Epithelial cell of prostate (primary cell): ENCODE measurements around the gene PLEKHO2.
A peak's percentile ranks its signal among the peaks of the same experiment; 100 is the strongest.
"Not testable (repeated sequence)": the region's sequence is repeated elsewhere in the genome, so short reads cannot be mapped to it uniquely, and the experiment has no call there.

Experiments
- DNase-seq: peaks from one replicate; pipeline ENCODE4 v3.0.0-alpha.2; 2011; ENCODE audit warnings: low read depth, low spot score
- H3K27ac ChIP-seq: fragments of 450-650 bp; 2 replicates; pipeline ENCODE4 v1.5.1; 2017; ENCODE audit warnings: mild to moderate bottlenecking

Gene PLEKHO2, protein sequence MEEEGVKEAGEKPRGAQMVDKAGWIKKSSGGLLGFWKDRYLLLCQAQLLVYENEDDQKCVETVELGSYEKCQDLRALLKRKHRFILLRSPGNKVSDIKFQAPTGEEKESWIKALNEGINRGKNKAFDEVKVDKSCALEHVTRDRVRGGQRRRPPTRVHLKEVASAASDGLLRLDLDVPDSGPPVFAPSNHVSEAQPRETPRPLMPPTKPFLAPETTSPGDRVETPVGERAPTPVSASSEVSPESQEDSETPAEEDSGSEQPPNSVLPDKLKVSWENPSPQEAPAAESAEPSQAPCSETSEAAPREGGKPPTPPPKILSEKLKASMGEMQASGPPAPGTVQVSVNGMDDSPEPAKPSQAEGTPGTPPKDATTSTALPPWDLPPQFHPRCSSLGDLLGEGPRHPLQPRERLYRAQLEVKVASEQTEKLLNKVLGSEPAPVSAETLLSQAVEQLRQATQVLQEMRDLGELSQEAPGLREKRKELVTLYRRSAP

DNA sequence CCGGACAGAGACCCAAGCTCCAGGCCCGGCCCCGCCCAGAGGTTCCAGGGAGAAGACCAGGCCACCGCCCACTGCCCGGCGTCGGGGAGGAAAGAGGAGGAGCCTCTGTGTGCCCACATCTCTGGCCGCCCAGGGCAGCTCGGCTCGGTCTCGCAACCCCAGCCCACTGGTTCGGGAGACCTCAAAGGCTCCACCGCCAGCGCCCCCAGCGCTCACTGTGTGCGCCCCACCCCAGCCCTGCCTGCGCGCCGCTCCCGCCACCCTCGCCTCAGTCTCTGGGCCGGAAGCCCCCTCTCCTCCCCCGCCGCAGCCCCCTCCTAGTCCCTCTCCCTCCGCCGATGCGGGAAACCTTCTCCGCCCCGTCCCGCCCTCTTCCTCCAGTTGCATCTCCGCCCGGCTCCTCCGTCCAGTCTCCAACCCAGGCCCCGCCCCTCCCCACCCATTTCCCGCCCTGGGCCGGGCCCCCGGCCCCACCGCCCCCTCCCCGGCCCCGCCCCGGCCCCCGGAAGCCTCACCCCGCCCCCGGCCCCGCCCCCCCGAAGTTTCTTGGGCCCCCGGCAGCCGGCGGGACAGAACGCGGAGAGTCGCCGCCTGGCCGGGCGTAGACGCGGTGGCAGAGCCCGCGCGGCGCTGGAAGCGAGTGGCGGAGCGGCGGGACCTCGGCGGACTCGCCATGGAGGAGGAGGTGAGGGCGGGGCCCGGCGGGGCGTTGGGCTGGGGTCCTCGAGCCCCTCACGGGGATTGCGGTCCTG is at the start of gene PLEKHO2:
TSS of gene PLEKHO2 (plus strand) at position 572 of the 752 bp plus-strand sequence. CDS start at position 674, 102 bp downstream.
- DNase-seq = no peak
- H3K27ac ChIP-seq = peak within 1 kb of the TSS; percentile 66

DNA sequence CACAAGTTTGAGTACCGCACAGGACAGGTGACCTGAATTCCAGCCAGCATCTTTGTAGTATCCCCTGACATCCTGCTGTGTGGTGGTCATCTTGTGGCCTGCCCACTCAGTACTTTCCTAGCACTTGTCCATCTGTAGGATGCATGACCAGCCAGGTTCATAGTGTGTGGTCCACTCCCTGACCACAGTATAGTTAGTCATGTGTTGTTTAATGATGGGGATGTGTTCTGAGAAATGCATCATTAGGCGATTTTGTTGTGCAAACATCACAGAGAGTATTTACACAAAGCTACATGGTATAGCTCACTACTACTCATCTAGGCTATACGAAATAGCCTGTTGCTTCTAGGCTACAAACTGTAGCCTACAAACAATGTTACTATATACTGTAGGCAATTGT is 49.4 kb upstream of the PLEKHO2 start:
- H3K27ac ChIP-seq = no peak overlapping the region
- DNase-seq = no peak

DNA sequence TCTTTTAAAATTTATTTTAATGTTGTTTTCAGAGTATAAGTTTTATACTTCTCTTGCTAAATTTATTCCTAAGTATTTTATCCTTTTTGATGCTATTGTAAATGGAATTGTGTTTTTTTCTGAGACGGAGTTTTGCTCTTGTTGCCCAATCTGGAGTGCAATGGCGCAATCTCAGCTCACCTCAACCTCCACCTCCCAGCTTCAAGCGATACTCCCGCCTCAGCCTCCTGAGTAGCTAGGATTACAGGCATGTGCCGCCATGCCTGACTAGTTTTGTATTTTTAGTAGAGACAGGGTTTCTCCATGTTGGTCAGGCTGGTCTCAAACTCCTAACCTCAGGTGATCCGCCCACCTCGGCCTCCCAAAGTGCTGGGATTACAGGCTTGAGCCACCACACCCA is 46.4 kb upstream of the PLEKHO2 start:
- not testable (repeated sequence) for DNase-seq, H3K27ac ChIP-seq

DNA sequence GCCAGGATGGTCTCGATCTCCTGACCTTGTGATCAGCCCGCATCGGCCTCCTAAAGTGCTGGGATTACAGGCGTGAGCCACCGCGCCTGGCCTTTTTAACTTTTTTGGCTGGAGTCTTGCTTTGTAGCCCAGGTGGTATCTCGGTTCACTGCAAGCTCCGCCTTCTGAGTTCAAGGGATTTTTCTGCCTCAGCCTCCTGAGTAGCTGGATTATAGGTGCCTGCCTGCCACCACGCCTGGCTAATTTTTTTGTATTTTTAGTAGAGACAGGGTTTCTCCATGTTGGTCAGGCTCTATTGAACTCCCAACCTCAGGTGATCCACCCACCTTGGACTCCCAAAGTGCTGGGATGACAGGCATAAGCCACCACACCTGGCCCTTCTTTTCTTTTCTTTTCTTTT is 45.8 kb upstream of the PLEKHO2 start:
- not testable (repeated sequence) for DNase-seq

DNA sequence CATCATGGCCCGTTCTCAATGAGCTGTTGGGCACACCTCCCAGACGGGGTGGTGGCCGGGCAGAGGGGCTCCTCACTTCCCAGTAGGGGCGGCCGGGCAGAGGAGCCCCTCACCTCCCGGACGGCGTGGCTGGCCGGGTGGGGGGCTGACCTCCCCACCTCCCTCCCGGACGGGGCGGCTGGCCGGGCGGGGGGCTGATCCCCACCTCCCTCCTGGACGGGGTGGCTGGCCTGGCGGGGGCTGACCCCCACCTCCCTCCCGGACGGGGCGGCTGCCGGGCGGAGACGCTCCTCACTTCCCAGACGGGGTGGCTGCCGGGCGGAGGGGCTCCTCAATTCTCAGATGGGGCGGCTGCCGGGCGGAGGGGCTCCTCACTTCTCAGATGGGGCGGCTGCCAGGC is 42.8 kb upstream of the PLEKHO2 start:
- not testable (repeated sequence) for DNase-seq

More for the DNA sequence above, 45.8 kb upstream of the PLEKHO2 start:
- H3K27ac ChIP-seq = not testable (repeated sequence)

DNA sequence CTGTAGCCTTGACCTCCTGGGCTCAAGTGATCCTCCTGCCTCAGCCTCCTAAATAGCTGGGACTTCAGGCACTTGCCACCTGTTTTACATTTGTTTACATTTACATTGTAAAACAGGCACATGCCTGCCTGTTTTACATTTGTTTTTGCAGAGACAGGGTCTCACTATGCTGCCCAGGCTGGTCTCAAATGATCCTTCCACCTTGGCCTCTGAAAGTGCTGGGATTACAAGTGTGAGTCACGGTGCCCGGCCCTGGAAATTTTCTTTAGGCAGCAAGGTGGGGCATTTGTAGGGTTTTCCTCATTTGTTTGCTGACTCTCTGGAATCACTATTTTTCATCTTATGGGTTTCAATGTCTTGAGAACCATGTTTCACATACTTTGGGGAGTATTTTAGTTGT is 41.2 kb upstream of the PLEKHO2 start:
- no peak overlapping the region for H3K27ac ChIP-seq
- no peak for DNase-seq

More for the DNA sequence above, 42.8 kb upstream of the PLEKHO2 start:
- not testable (repeated sequence) for H3K27ac ChIP-seq

DNA sequence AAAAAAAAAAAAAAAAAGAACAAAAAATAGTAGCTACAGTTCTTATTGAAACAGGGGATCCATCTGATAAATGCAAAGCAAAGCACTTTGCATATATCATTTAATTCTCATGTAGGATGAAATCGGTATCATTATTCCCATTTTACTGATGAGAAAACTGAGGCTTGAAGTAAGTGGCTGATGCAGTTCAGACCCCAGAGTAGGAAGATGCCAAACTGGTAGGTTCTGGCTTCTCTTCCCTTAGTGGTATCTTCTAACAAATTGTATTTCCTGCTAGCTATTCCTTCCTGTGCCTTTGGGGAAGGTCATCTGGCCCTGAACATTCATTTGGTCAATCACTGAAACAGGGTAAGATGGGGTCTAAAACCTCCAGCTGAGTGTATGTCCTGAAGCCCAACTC is 38.2 kb upstream of the PLEKHO2 start:
- no peak overlapping the region for H3K27ac ChIP-seq
- DNase-seq = no peak

DNA sequence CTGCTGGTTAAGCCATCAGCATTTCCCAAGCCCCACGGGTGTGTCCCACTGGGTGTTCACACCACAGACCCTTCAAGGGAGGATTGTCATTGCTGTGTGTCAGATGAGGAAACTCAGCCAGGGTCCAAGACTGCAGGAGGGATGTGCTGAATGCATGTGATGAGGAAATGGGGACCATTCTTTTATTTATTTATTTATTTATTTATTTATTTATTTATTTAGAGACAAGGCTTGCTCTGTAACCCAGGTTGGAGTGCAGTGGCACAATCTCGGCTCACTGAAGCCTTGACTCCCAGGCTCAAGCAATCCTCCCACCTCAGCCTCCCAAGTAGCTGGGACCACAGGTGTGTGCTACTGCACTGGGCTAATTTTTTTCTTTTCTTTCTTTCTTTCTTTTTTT is 37.1 kb upstream of the PLEKHO2 start:
- H3K27ac ChIP-seq = no peak overlapping the region
- no peak for DNase-seq

DNA sequence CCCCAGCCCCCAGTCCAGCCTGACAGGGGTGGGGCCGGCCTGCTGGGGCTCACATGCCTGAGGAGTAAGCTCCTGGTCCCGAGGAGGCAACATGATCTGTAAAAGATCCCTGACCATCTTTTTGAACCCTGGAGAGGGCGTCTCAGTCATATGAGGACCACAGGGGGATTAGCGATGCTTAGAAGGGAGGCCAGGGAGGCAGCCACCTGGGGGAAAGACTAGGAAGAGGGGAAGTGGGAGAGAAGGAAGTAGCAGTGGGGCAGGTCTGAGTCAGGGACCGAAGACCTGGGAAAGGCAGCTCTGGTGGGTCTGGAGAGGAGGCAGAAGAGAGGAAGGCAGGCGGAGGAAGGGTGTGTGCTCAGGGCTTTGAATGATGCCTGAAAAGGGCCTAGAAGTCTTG is 35.2 kb upstream of the PLEKHO2 start:
- no peak overlapping the region for H3K27ac ChIP-seq
- DNase-seq = no peak

DNA sequence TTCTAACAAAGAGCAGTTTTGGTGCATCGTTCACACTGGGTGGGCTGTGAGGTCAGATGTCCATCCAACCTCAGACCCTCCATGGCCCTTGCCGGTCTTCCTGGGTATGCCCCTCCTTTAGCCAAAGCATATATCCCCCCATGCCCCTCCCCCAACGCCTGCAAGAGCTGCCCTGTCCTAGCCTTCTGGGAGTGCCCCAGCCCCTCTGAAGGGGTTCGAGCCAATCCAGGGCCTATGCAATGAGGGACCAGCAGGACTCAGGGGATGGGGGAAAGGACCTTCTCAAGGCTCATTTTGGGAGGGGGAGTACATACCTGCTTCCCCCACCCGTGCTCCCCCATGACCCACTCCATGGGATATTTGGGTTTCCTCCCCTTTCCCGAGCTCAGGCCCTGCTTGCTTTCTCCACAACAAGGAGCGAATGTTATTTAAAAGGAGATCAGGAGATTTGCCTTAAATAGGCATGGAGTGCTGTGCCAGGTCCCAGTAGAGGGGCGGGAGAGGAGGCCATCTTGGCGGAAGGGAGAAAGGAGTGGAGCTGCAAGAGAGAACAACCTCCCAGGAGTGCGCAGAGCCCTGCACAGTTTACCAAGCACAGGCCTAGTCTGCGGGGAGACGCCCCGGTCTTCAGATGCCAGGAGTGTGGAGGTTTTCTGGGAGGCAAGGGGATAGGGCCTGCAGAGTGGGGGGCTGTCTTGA is 34.5 kb upstream of the PLEKHO2 start:
- H3K27ac ChIP-seq = no peak overlapping the region
- no peak for DNase-seq

DNA sequence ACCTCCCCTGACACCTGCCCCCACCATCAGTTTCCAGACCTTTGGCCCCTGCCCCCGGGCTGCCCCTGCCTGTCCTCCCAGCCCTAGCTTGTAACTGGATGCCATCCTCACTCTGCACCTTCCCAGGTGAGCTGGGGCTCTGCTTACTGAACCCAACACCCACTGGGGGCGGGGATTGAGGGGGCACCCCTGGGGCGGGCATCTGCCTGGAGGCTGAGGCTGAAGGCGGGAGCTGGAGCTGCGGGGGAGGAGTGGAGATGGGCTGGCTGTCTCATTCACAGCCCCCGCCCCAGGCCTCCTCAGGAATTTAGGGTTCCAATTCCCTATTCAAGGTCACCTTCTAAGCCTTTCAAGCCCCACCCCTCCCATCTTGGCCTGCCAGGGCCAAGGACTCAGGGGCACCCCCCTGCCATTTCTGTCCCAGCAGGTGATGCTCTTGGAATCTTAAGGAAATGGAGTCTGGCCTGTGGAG is 33.9 kb upstream of the PLEKHO2 start:
- no peak for DNase-seq
- no peak overlapping the region for H3K27ac ChIP-seq

DNA sequence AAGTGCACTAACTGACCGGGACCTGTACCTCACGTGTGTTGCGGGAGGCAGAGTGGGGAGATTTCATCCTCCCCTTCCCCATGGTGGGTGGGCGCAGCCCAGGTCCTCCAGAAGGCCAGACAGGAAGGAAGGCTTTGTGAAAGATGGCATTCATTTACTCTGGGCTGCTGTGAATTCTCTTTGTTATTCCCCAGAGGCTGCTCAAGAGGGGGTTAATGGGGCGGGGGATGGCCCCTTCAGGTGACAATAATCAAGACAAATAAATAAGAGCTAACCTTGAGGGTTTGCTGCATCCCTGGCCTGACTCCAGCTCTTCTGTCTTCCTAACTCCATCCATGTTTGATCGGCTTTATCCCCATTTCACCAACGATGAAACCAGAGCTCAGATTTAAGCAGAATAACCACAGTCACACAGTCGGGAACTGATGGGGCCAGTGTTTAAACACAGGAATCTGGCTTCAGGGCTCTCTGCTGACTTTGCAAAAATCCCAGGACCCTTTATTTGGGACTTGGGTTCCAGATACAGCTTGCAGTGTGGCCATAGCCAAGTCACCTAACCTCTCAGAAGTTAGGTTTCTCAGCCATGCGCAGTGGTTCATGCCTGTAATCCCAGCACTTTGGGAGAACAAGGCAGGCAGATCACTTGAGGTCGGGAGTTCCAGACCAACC is 32.8 kb upstream of the PLEKHO2 start:
- DNase-seq = no peak
- no peak overlapping the region for H3K27ac ChIP-seq

DNA sequence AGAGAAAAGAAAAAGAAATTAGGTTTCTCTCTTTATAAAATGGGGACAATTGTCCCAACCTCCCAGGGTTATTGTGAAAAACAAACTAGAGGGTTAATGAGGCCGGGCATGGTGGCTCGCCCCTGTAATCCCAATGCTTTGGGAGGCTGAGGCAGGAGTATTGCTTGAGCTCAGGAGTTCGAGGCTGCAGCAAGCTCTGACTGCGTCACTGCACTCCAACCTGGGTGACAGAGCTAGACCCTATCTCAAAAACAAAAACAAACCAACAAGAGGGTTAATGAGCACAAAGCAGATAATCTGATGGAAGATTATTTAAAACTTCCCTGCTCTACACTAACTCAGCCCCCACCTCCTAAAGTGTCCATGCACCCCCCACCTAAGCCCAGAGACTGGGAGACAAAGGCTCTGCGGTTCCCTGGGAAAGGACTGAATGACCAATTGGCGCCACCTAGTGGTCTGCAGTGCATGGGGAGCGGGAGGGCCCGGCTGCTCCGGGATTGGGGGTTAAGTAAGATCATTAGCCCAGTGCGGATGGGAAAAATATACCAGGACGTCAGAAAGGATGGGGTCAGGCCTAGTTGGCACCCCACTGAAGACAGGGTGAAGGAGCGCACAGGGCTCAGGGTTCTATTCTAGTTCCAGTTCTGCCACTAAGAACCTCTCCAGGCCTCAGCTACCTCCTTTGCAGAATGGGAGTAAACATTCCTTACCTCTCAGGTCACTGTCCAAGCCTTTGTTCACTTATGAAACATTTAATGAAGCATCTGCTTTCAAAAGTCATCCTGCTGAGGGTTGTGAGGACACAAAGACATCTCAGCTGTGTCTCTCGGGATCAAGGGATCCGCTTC is 31.8 kb upstream of the PLEKHO2 start:
- DNase-seq = no peak
- no peak overlapping the region for H3K27ac ChIP-seq

DNA sequence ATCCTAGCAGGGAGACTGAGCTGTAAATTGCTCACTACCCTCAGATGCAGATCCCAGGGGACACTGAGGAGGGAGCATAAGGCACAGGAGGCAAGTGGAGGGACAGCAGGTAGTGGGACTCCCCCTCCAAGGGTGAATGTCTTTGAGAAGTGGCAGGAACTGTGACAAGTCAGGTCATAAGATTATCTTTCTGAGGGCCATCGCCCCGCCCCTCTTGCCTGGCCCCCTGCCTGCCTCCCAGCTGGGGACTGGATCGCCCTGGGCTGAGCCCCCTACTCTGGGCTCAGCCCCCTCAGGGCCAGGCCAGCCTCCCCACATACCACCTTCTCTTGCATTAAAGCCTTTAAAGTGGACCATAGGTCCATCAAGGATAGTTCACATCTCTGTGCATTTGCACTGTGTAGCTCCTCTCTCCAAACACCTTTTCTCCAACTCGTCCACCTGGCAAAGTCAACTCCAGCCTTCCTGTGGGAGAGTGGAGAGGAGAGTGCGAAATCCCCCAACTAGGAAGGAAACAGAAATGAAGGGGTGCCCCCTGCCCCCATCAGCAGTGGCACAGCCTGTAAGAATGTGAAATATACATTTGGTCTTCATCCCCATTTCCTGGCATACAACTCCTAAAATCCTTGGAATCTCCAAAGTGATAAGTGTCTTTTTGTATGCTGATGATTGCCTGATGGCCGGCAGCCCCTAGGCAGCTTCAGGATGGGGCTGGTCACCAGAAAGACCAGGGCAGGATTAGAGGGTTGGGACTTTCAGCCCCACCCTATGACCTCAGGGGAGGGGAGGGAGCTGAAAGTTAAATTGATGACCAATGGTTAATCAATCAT is 31.0 kb upstream of the PLEKHO2 start:
- DNase-seq = no peak
- no peak overlapping the region for H3K27ac ChIP-seq

DNA sequence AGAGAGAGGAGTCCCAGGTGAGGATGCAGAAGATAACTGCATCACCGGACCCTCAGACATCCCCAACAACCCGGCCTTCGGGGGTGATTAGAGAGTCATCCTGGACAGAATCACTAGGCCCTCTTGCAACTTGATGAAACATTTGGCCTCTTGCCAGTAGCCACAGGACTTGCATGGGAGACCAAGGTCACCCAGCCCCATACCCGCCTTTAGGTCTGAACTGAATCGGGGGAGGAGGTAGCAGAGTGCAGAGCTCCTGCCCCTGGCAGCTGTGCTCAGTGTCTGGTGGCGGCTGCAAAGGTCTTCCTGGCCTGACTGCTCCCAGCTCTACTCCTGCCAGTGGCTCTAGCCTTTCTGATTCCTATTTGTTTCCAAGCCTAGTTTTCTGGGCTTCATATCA is 28.6 kb upstream of the PLEKHO2 start:
- H3K27ac ChIP-seq = no peak overlapping the region
- DNase-seq = no peak

DNA sequence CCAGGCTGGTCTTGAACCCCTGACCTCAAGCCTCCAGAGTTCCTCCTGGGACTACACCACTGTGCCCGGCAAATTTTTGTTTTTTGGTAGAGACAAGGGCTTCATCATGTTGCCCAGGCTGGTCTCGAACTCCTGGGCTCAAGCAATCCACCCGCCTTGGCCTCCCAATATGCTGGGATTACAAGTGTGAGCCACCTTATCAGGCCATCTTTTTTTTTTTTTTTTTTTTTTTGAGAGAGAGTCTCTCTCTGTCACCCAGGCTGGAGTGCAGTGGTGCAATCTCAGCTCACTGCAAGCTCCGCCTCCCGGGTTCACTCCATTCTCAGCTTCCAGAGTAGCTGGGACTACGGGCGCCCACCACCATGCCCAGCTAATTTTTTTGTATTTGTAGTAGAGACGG is 27.4 kb upstream of the PLEKHO2 start:
- H3K27ac ChIP-seq, DNase-seq: not testable (repeated sequence)

DNA sequence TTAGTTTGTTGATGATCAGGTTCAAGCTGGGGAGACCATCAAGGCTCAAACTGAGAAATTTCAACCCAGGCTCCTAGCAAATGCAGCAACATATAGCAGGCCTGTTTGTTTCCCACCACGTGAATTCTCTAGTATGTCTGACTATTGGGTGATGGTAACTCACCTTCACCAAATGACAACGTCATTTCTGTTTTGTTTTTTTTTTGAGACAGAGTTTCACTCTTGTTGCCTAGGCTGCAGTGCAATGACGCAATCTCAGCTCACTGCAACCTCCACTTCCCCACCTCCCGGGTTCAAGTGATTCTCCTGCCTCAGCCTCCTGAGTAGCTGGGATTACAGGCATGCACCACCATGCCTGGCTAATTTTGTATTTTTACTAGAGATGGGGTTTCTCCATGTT is 26.8 kb upstream of the PLEKHO2 start:
- not testable (repeated sequence) for H3K27ac ChIP-seq, DNase-seq

DNA sequence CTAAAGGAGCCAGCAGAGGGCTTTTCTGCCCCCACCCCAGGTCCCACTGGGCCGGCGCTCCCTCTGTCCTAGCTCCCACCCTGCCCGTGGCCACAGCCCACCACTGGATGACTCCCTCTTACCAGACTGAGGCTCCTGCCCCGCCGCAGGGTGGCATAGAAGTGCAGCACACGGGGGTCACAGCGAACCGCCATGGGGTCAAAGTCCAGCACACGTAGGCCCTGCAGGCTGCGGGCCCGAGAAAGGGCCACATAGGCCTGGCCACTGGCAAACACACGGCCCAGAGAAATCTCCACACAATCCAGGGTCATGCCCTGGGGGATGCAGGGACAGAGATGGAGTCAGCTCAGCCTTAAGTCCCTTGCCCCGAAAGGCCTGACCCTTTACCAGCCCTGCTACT is 25.3 kb upstream of the PLEKHO2 start:
- DNase-seq = no peak
- no peak overlapping the region for H3K27ac ChIP-seq
